ENCODE results near the gene FILIP1L. TPM values are rescaled to one million over a fixed set of nuclear protein-coding genes. Genes with fewer than 3 reads are reported as not detected.
A peak's percentile ranks its signal among the peaks of the same experiment; 100 is the strongest.

Gene FILIP1L
- polyA plus RNA-seq, 1 experiment = 31.2 TPM

GRCh38 chr3:99861216-99861615, 253.1 kb downstream of the FILIP1L start:
- CTCF ChIA-PET = interaction anchor here (1.1 to 1.5 kb wide), 2 partner anchors 18 to 180 kb away, joined by 4 to 9 read pairs; no protein-coding TSS in a partner anchor
- POLR2A ChIA-PET = no interaction called here
- no peak for DNase-seq (ENCODE audit: low read depth)
- Histone ChIP-seq H3K27me3 (ENCODE audit: control insufficient read depth, insufficient read depth, low read length) (no peaks in the 10 kb centered on the region), H3K4me3 (ENCODE audit: low read depth, low read length) (no peak overlapping the region), H3K36me3 (ENCODE audit: control insufficient read depth, insufficient read depth, low read length) (peaks cover 6% of the 10 kb centered on the region)
- no peak for TF ChIP-seq CTCF (IDR thresholded peaks at IDR 0.05; ENCODE audit: insufficient read depth, low read depth, low read length)

- H3K27me3 ChIP-seq (ENCODE audit: control insufficient read depth, insufficient read depth, low read length) = no peaks in the 10 kb centered on the region
- peak; percentile 99 for DNase-seq (ENCODE audit: low read depth)
- H3K36me3 ChIP-seq (ENCODE audit: control insufficient read depth, insufficient read depth, low read length) = peaks cover 4% of the 10 kb centered on the region
- H3K4me3 ChIP-seq (ENCODE audit: low read depth, low read length) = no peak overlapping the region
- no peak for TF ChIP-seq CTCF (IDR thresholded peaks at IDR 0.05; ENCODE audit: insufficient read depth, low read depth, low read length)
- ChIA-PET POLR2A (interaction anchor here (0.8 to 1.0 kb wide), 3 partner anchors 41 to 182 kb away, joined by 3 to 7 read pairs (median 4); no protein-coding TSS in a partner anchor), CTCF (interaction anchor here (0.8 to 2.1 kb wide), 10 partner anchors 10 to 410 kb away, joined by 3 to 6 read pairs (median 3); no protein-coding TSS in a partner anchor)
Measured at GRCh38 chr3:99859825-99860224, 254.5 kb downstream of the FILIP1L start.

GRCh38 chr3:99858469-99858868, 255.8 kb downstream of the FILIP1L start:
- no peaks in the 10 kb centered on the region for H3K27me3 ChIP-seq (ENCODE audit: control insufficient read depth, insufficient read depth, low read length)
- H3K4me3 ChIP-seq (ENCODE audit: low read depth, low read length) = no peak overlapping the region
- TF ChIP-seq CTCF (IDR thresholded peaks at IDR 0.05; ENCODE audit: insufficient read depth, low read depth, low read length) = no peak
- CTCF ChIA-PET = interaction anchor here (2.1 kb wide), 1 partner anchor 14 kb away, joined by 6 read pairs; no protein-coding TSS in a partner anchor
- peaks cover 6% of the 10 kb centered on the region for H3K36me3 ChIP-seq (ENCODE audit: control insufficient read depth, insufficient read depth, low read length)
- DNase-seq (ENCODE audit: low read depth) = no peak
- POLR2A ChIA-PET = no interaction called here

- Histone ChIP-seq H3K27me3 (ENCODE audit: control insufficient read depth, insufficient read depth, low read length) (no peaks in the 10 kb centered on the region), H3K36me3 (ENCODE audit: control insufficient read depth, insufficient read depth, low read length) (peaks cover 6% of the 10 kb centered on the region), H3K4me3 (ENCODE audit: low read depth, low read length) (no peak overlapping the region)
- POLR2A ChIA-PET = no interaction called here
- no peak for DNase-seq (ENCODE audit: low read depth)
- no peak for TF ChIP-seq CTCF (IDR thresholded peaks at IDR 0.05; ENCODE audit: insufficient read depth, low read depth, low read length)
- CTCF ChIA-PET = no interaction called here
Measured at GRCh38 chr3:99857278-99857677, 257.0 kb downstream of the FILIP1L start.

- CTCF ChIA-PET = interaction anchor here (1.0 to 2.1 kb wide), 2 partner anchors 10 to 12 kb away, joined by 5 to 10 read pairs; no protein-coding TSS in a partner anchor
- Histone ChIP-seq H3K36me3 (ENCODE audit: control insufficient read depth, insufficient read depth, low read length) (peaks cover 6% of the 10 kb centered on the region), H3K4me3 (ENCODE audit: low read depth, low read length) (no peak overlapping the region), H3K27me3 (ENCODE audit: control insufficient read depth, insufficient read depth, low read length) (no peaks in the 10 kb centered on the region)
- no peak for DNase-seq (ENCODE audit: low read depth)
- no peak for TF ChIP-seq CTCF (IDR thresholded peaks at IDR 0.05; ENCODE audit: insufficient read depth, low read depth, low read length)
- POLR2A ChIA-PET = no interaction called here
Measured at GRCh38 chr3:99856437-99857220, 257.7 kb downstream of the FILIP1L start.
